GM06990 (cell line): ENCODE results near the gene RNF38.

Experiments
- DNase-seq: peaks from one replicate; pipeline ENCODE4 v3.0.0-alpha.2; 2011; ENCODE audit not compliant: insufficient read length; ENCODE audit errors: extremely low read depth
- H3K27me3 ChIP-seq: replicated peaks from 2 replicates; pipeline ENCODE4 v1.6.0; 2011; ENCODE audit warnings: low read length; ENCODE audit not compliant: control insufficient read depth, insufficient read depth
- H3K36me3 ChIP-seq: 2 replicates; pipeline ENCODE4 v1.5.1; 2011; ENCODE audit warnings: low read length; ENCODE audit not compliant: control insufficient read depth, insufficient read depth
- H3K4me3 ChIP-seq: replicated peaks from 2 replicates; pipeline ENCODE4 v1.5.1; 2011; ENCODE audit warnings: low read depth, mild to moderate bottlenecking, control low read depth, low read length
- CTCF ChIP-seq: IDR thresholded peaks from 2 replicates; pipeline ENCODE4 v1.5.1; 2011; ENCODE audit warnings: low read length, control low read depth, mild to moderate bottlenecking, inconsistent platforms; ENCODE audit not compliant: insufficient read depth, poor library complexity, severe bottlenecking

Gene RNF38

GRCh38 chr9:36402536-36402935 is 2.5 kb upstream of the RNF38 start:
- no peak for TF ChIP-seq CTCF
- H3K36me3 ChIP-seq, result peaks cover 2% of the 10 kb centered on the region
- no peak for DNase-seq
- H3K27me3 ChIP-seq, result no peaks in the 10 kb centered on the region
- no peak overlapping the region for H3K4me3 ChIP-seq

GRCh38 chr9:36401897-36402480 is 1.9 kb upstream of the RNF38 start:
- no peaks in the 10 kb centered on the region for H3K27me3 ChIP-seq
- no peak for TF ChIP-seq CTCF
- H3K4me3 ChIP-seq, result no peak overlapping the region
- no peak for DNase-seq
- peaks cover 2% of the 10 kb centered on the region for H3K36me3 ChIP-seq

GRCh38 chr9:36401164-36401740 is 1.2 kb upstream of the RNF38 start:
- Histone ChIP-seq H3K36me3 (peaks cover 2% of the 10 kb centered on the region), H3K27me3 (no peaks in the 10 kb centered on the region), H3K4me3 (peak overlapping the region; percentile 80)
- no peak for DNase-seq
- TF ChIP-seq CTCF, result no peak

- no peaks in the 10 kb centered on the region for H3K27me3 ChIP-seq
- no peak for TF ChIP-seq CTCF
- peak overlapping the region; percentile 80 for H3K4me3 ChIP-seq
- H3K36me3 ChIP-seq, result no peaks in the 10 kb centered on the region; the same call in 1 of the 2 replicates
- DNase-seq, result peak; percentile 94
Measured at GRCh38 chr9:36400332-36401163, 479 bp upstream of the RNF38 start.

GRCh38 chr9:36398745-36399144 is 1.3 kb downstream of the RNF38 start:
- Histone ChIP-seq H3K36me3 (no peaks in the 10 kb centered on the region; the same call in 1 of the 2 replicates), H3K4me3 (0 out of 2 replicates have a peak overlapping the region, but pooled peaks have one; percentile 27), H3K27me3 (no peaks in the 10 kb centered on the region)
- no peak for TF ChIP-seq CTCF
- no peak for DNase-seq
